Measurements from ENCODE around the gene FRYL.

Gene FRYL

GRCh38 chr4:48688953-48689352 is 91.1 kb downstream of the FRYL start:
- TF ChIP-seq POLR2AphosphoS5 (IDR thresholded peaks at IDR 0.05; ENCODE audit: low read depth, low read length) (no peak), SIN3A (IDR thresholded peaks at IDR 0.05; ENCODE audit: borderline replicate concordance, insufficient read depth, low read length) (no peak), REST (IDR thresholded peaks at IDR 0.05; ENCODE audit: insufficient read depth in 1 of 2, low read depth in 2 of 2, low read length in 2 of 2) (no peak), FOXP2 (optimal IDR thresholded peaks at IDR 0.05; ENCODE audit: borderline replicate concordance, extremely low read depth, extremely low read length, insufficient read depth) (no peak), TAF1 (IDR thresholded peaks at IDR 0.05; ENCODE audit: borderline replicate concordance, insufficient read depth, low read length) (no peak)

- TF ChIP-seq SIN3A (IDR thresholded peaks at IDR 0.05; ENCODE audit: borderline replicate concordance, insufficient read depth, low read length): no peak
- no peak for TF ChIP-seq POLR2AphosphoS5 (IDR thresholded peaks at IDR 0.05; ENCODE audit: low read depth, low read length)
- TF ChIP-seq TAF1 (IDR thresholded peaks at IDR 0.05; ENCODE audit: borderline replicate concordance, insufficient read depth, low read length): no peak
- TF ChIP-seq FOXP2 (optimal IDR thresholded peaks at IDR 0.05; ENCODE audit: borderline replicate concordance, extremely low read depth, extremely low read length, insufficient read depth): no peak
- TF ChIP-seq REST (IDR thresholded peaks at IDR 0.05; ENCODE audit: insufficient read depth in 1 of 2, low read depth in 2 of 2, low read length in 2 of 2): no peak
Observed at GRCh38 chr4:48687313-48688051, 92.6 kb downstream of the FRYL start.

GRCh38 chr4:48686369-48686768 is 93.7 kb downstream of the FRYL start:
- TF ChIP-seq REST (IDR thresholded peaks at IDR 0.05; ENCODE audit: insufficient read depth in 1 of 2, low read depth in 2 of 2, low read length in 2 of 2) (no peak), FOXP2 (optimal IDR thresholded peaks at IDR 0.05; ENCODE audit: borderline replicate concordance, extremely low read depth, extremely low read length, insufficient read depth) (no peak), TAF1 (IDR thresholded peaks at IDR 0.05; ENCODE audit: borderline replicate concordance, insufficient read depth, low read length) (no peak), SIN3A (IDR thresholded peaks at IDR 0.05; ENCODE audit: borderline replicate concordance, insufficient read depth, low read length) (no peak), POLR2AphosphoS5 (IDR thresholded peaks at IDR 0.05; ENCODE audit: low read depth, low read length) (no peak)

- TF ChIP-seq SIN3A (IDR thresholded peaks at IDR 0.05; ENCODE audit: borderline replicate concordance, insufficient read depth, low read length) (no peak), POLR2AphosphoS5 (IDR thresholded peaks at IDR 0.05; ENCODE audit: low read depth, low read length) (no peak), TAF1 (IDR thresholded peaks at IDR 0.05; ENCODE audit: borderline replicate concordance, insufficient read depth, low read length) (no peak), FOXP2 (optimal IDR thresholded peaks at IDR 0.05; ENCODE audit: borderline replicate concordance, extremely low read depth, extremely low read length, insufficient read depth) (no peak), REST (IDR thresholded peaks at IDR 0.05; ENCODE audit: insufficient read depth in 1 of 2, low read depth in 2 of 2, low read length in 2 of 2) (no peak)
Observed at GRCh38 chr4:48683784-48684666, 96.1 kb downstream of the FRYL start.
